HCT116 (cell line): Measurements from ENCODE around the gene PAPOLB.

Experiments
- CBX3 ChIP-seq: IDR thresholded peaks from 2 replicates; pipeline ENCODE4 v1.6.1; 2012; ENCODE audit warnings: low read depth
- POLR2AphosphoS5 ChIP-seq: IDR thresholded peaks from 2 replicates; pipeline ENCODE4 v1.6.1; 2011; ENCODE audit warnings: mild to moderate bottlenecking, low read depth, low read length, moderate library complexity
- RAD21 ChIP-seq: IDR thresholded peaks from 2 replicates; pipeline ENCODE4 v1.6.1; 2012; ENCODE audit warnings: low read depth, mild to moderate bottlenecking
- SP1 ChIP-seq: IDR thresholded peaks from 2 replicates; pipeline ENCODE4 v1.6.1; 2012; ENCODE audit warnings: low read depth
- TCF7L2 ChIP-seq: IDR thresholded peaks from 2 replicates; pipeline ENCODE4 v1.7.0; 2011; ENCODE audit warnings: borderline replicate concordance, inconsistent platforms; ENCODE audit not compliant: insufficient read depth, insufficient read length; ENCODE audit errors: extremely low read depth
- YY1 ChIP-seq: IDR thresholded peaks from 2 replicates; pipeline ENCODE4 v1.6.1; 2011; ENCODE audit warnings: low read length, low read depth, moderate library complexity, mild to moderate bottlenecking; ENCODE audit not compliant: insufficient replicate concordance; ENCODE audit errors: extremely low read depth
- ZFX ChIP-seq: fragments of 450-650 bp; IDR thresholded peaks from 2 replicates; pipeline ENCODE4 v1.6.1; 2017
- TF ChIP-seq, protein P1 (sequence below), 3 experiments: fragments of 200-600 bp in 1 of 3; sonication (generic) in 1 of 3; IDR thresholded peaks in 2 of 3; conservative IDR thresholded peaks in 1 of 3; 2 replicates each; pipeline ENCODE4 v1.5.1; 2012 to 2017; ENCODE audit warnings: low read depth in 2 of 3, low read length in 2 of 3, antibody characterized with exemption in 1 of 3, borderline replicate concordance in 1 of 3, control low read depth in 1 of 3, mild to moderate bottlenecking in 1 of 3, mixed read lengths in 1 of 3, mixed run types in 1 of 3, moderate library complexity in 1 of 3; ENCODE audit not compliant: insufficient read depth in 1 of 3

DNA sequence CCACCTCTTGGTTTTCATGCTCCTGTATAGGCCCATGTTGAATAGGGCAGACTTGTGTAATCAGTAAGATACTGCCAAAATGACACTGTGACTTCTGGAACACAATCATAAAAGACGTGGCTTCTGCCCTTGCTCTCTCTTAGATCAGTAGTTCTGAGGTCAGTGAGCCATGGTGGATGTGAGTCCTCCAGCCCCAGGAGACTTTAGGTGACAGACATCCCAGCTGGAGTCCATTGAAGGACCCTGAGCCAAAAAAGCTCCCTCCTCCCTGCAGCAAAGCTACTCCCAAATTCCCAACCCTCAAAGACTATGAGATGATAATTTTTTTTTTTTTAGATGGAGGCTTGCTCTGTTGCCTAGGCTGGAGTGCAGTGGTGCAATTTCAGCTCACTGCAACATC lies 24.8 kb upstream of the PAPOLB start:
- TF ChIP-seq, protein P1, sequence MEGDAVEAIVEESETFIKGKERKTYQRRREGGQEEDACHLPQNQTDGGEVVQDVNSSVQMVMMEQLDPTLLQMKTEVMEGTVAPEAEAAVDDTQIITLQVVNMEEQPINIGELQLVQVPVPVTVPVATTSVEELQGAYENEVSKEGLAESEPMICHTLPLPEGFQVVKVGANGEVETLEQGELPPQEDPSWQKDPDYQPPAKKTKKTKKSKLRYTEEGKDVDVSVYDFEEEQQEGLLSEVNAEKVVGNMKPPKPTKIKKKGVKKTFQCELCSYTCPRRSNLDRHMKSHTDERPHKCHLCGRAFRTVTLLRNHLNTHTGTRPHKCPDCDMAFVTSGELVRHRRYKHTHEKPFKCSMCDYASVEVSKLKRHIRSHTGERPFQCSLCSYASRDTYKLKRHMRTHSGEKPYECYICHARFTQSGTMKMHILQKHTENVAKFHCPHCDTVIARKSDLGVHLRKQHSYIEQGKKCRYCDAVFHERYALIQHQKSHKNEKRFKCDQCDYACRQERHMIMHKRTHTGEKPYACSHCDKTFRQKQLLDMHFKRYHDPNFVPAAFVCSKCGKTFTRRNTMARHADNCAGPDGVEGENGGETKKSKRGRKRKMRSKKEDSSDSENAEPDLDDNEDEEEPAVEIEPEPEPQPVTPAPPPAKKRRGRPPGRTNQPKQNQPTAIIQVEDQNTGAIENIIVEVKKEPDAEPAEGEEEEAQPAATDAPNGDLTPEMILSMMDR (IDR thresholded peaks at IDR 0.05 in 2 of 3, conservative IDR thresholded peaks at IDR 0.05 in 1 of 3; ENCODE audit: borderline replicate concordance in 1 of 3, insufficient read depth in 1 of 3, low read depth in 2 of 3, low read length in 2 of 3) = no peak
- no peak for TF ChIP-seq POLR2AphosphoS5
- TF ChIP-seq CBX3 = no peak
- no peak for TF ChIP-seq TCF7L2
- TF ChIP-seq ZFX = no peak
- TF ChIP-seq RAD21 = no peak
- no peak for TF ChIP-seq YY1
- no peak for TF ChIP-seq SP1
